HTERT RPE-1 (cell line): ENCODE data around the gene CTNNBIP1.
"Not testable (repeated sequence)": the region's sequence is repeated elsewhere in the genome, so short reads cannot be mapped to it uniquely, and the experiment has no call there.

Source experiments
- in situ Hi-C: fragments of 300-500 bp; cut with MboI; formaldehyde crosslinking; loops from 4 replicates; pipeline ENCODE4 v1.14.3; 2020; ENCODE audit warnings: low sequenced_read_pairs

CTNNBIP1 gene

GRCh38 chr1:9910076-9910422 is at the start of gene CTNNBIP1:
TSS of gene CTNNBIP1 (minus strand) at chr1:9910269. CDS start at chr1:9872064, 38,205 bp downstream.
- in situ Hi-C loops: no loop called here

- in situ Hi-C loops: no loop called here
These were observed 47.7 kb upstream of the CTNNBIP1 start for GRCh38 chr1:9957726-9958125.

GRCh38 chr1:9946315-9946714 is 36.2 kb upstream of the CTNNBIP1 start:
- in situ Hi-C loops: no loop called here

DNA sequence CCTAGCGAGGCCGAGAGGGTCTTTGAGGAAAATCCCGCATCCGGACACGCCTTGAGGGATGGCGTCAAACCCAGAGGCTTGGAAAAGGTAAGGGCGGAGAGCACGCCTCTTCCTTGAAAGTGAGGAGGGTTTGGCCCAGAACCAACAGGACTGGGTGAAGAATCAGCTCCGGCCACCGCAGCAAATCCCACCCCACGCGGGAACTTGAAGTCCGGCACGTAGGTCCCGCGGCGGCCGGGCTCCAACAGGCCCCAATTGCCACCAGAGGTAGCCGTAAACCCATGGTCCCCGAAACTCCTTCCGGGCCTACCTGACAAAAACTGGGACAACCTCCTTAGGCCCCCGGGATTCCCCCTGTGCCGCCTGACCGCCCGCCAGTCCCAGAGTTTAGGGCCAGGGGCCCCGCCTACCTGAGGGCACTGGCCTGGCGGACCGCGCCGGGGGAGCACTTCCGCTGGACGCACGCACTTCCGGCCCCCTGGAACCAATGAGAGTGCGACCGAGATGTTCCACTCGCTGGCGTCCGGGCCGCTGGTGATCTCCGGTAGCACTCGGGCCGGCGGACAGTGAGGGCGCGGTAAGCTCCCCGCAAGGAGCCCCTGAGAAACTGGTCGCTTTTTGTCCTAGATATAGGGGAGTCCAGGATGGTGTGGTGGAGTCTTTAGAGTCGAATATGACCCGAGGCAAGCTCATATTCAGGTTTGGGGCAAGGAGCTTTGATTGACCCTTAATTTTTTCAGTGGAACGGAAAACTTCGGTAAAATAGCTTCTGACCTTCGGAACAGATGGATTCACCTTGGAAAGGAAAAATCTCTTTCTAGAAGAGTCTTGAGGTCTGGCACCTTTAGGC is 33.1 kb upstream of the CTNNBIP1 start, which contains the start of the genes LZIC and NMNAT1:
LZIC (minus strand) TSS at position 453 of the 850 bp plus-strand sequence. CDS start 6,772 bp downstream, outside the sequence.
NMNAT1 (plus strand) TSS at position 537 of the 850 bp plus-strand sequence. CDS start 28,599 bp downstream, outside the sequence.
- in situ Hi-C loops: no loop called here

- in situ Hi-C loops: no loop called here
These were observed 32.4 kb upstream of the CTNNBIP1 start for GRCh38 chr1:9942399-9942938.

- in situ Hi-C loops: no loop called here
These were observed 19.6 kb upstream of the CTNNBIP1 start for GRCh38 chr1:9929431-9930385.

- in situ Hi-C loops: no loop called here
These were observed 17.2 kb upstream of the CTNNBIP1 start for GRCh38 chr1:9927259-9927658.

- in situ Hi-C loops: no loop called here
These were observed 12.3 kb upstream of the CTNNBIP1 start for GRCh38 chr1:9922342-9922741.

DNA sequence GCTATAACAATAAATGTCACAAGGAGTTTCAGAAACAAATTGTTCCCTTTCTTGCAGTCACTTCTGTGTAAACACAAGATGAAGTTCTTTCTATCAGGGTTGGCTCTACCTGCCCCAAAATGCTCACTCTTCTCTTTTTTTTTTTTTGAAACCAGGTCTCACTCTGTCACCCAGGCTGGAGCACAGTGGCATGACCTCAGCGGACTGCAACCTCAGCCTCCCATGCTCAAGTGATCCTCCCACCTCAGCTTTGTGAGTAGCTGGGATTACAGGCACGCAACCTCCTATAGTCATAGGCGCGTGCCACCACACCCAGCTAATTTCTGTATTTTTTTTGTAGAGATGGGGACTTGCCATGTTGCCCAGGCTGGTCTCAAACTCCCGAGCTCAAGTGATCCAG is 10.5 kb upstream of the CTNNBIP1 start:
- in situ Hi-C loops: no loop called here

DNA sequence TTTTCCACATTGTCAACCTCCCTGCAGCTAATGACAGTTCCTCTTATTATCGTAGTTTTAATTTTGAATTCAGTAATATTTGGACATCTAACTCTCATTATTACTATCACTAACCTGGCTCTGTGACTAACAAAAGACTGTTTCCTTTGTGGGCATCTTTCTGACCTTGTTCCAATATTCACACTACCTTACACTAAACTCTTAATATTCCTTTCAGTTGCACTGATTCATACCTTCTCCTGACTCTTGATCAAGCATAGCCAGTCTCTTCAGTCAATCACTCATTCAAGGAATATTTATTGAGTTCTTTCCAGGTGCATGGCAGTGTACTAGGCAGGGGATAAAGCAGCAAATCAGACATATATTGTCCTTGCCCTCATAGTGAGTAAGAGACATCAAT is 7.8 kb upstream of the CTNNBIP1 start:
- in situ Hi-C loops: no loop called here

DNA sequence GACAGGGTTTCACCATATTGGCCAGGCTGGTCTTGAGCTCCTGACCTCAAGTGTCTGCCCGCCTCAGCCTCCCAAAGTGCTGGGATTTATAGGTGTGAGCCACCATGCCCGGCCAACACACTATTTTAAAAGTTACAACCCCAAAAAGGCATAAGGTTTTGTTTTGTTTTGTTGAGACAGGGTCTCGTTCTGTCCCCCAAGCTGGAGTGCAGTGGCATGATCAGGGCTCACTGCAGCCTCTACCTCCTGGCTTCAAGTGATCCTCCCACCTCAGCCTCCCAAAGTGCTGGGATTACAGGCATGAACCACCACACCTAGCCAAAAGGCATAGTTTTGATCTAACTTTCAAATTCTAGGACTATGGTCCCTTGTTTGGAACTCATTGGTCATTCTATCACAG is 7.4 kb upstream of the CTNNBIP1 start:
- in situ Hi-C loops: not testable (repeated sequence)

DNA sequence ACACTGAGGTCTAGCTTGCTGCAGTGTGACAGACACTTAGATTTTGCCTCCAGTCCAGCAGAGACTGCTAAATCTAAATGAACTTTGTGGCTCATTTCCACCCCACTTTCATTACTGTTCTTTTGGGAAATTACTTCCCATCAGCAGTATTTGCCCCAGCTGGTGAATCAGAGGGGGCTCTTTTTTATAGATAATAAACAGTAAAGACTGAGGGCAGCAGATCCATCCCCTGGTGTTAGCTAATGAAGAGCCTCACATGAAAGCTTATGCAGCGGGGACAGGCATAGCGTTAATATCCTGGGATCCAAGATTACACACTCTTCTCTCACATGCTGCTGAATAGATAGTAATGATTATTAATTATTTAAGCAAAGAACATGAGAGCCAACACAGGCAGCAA is 6.4 kb upstream of the CTNNBIP1 start:
- in situ Hi-C loops: no loop called here

- in situ Hi-C loops: no loop called here
These were observed 4.5 kb upstream of the CTNNBIP1 start for GRCh38 chr1:9914610-9914937.

- in situ Hi-C loops: no loop called here
These were observed 2.3 kb upstream of the CTNNBIP1 start for GRCh38 chr1:9912264-9912936.

GRCh38 chr1:9910423-9911178 is 532 bp upstream of the CTNNBIP1 start:
- in situ Hi-C loops: no loop called here

DNA sequence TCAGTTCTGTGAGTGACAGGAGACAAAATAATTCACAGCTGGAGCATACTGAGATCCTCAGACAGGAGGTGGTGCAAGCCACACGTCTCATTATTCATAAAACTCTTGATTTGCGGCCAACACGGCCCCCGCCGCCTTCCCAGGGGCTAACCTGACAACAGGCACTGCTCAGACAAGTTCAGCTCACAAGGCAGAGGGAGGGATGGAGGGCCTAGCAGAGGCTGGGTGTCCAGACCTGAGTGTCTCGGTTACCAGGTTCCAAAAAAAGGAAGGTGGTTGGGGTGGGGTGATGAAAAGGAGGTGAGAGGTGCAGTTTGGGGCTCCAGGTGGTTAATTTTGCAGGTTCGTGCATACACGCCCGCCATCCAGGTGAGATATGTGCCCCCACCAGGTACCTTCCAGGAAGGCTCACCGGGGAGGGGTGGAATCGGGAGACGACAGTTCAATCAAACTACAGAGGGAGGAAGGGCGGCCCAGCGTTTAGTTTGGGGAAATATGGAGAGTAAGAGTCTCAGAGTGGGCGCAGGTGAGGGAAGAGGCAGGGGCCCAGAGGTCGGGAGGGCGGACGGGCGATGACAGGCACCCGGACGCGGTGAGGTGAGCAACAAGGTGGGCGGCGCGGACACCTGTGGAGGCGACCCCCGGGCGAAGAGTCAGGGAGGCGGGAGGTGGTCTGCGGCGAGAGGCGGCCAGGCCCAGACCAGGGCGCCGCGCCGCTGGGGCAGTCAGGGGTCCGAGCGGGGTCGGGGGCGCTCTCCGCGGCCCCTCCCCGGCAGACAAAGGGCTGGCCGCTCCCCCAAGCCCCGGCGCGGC is 629 bp downstream of the CTNNBIP1 start:
- in situ Hi-C loops: no loop called here

DNA sequence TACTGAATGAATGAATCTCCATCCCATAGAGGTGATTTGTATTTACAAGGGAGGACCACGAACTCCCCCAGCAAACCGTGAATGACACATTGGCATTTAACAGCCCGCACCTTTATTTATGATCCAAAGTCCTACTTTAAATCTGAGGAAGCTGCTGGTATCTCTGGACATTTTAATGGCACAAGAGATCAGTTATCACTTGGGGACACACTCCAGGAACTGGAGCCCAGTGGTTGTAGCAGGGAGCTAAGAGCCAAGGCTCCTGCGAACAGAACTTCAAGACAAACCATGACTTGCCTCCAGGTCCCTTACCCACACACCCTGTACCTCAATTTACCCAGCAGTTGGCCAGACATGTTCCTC is 1.2 kb downstream of the CTNNBIP1 start:
- in situ Hi-C loops: no loop called here

DNA sequence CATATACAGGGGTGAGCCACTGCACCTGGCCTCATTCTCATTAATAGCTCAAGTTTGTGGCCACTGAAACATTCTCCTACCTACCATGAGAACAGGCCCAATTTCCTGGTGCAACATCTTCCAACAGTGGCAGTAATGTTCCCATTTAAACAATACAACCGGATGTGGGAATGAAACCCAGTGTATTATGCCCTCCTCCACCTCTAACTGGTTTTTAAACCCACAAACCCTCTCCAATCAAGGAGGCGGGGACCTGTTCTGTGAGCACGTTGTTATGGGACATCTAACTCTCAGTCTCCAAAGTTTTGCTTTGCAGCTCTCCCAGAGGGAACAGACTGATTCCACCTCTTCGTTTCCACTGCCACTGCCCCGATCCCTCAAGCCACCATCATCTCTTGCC is 2.6 kb downstream of the CTNNBIP1 start:
- in situ Hi-C loops: no loop called here

- in situ Hi-C loops: no loop called here
These were observed 3.6 kb downstream of the CTNNBIP1 start for GRCh38 chr1:9906466-9906865.
